ENCODE results near the gene RNF115.
"Not testable (repeated sequence)": the region's sequence is repeated elsewhere in the genome, so short reads cannot be mapped to it uniquely, and the experiment has no call there.

Gene RNF115

DNA sequence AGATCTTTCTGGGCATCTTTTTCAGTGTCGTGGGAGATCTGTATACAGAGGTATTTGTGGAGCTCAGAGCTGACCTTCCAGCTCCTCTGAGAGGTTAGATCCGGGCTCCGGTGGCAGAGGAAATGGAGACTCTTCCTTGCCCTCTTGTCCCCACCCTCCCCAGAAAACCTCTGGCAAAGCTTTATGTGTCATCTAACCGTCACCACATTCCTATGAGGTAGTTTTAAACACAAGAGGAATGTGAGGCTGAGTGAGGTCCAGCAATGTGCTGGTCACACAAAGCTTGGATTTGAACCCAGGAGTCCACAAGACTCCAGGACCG is 103.4 kb downstream of the RNF115 start:
- TF ChIP-seq, protein P1, sequence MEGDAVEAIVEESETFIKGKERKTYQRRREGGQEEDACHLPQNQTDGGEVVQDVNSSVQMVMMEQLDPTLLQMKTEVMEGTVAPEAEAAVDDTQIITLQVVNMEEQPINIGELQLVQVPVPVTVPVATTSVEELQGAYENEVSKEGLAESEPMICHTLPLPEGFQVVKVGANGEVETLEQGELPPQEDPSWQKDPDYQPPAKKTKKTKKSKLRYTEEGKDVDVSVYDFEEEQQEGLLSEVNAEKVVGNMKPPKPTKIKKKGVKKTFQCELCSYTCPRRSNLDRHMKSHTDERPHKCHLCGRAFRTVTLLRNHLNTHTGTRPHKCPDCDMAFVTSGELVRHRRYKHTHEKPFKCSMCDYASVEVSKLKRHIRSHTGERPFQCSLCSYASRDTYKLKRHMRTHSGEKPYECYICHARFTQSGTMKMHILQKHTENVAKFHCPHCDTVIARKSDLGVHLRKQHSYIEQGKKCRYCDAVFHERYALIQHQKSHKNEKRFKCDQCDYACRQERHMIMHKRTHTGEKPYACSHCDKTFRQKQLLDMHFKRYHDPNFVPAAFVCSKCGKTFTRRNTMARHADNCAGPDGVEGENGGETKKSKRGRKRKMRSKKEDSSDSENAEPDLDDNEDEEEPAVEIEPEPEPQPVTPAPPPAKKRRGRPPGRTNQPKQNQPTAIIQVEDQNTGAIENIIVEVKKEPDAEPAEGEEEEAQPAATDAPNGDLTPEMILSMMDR (IDR thresholded peaks at IDR 0.05; ENCODE audit: borderline replicate concordance, insufficient read depth, low read depth, low read length) = no peak

DNA sequence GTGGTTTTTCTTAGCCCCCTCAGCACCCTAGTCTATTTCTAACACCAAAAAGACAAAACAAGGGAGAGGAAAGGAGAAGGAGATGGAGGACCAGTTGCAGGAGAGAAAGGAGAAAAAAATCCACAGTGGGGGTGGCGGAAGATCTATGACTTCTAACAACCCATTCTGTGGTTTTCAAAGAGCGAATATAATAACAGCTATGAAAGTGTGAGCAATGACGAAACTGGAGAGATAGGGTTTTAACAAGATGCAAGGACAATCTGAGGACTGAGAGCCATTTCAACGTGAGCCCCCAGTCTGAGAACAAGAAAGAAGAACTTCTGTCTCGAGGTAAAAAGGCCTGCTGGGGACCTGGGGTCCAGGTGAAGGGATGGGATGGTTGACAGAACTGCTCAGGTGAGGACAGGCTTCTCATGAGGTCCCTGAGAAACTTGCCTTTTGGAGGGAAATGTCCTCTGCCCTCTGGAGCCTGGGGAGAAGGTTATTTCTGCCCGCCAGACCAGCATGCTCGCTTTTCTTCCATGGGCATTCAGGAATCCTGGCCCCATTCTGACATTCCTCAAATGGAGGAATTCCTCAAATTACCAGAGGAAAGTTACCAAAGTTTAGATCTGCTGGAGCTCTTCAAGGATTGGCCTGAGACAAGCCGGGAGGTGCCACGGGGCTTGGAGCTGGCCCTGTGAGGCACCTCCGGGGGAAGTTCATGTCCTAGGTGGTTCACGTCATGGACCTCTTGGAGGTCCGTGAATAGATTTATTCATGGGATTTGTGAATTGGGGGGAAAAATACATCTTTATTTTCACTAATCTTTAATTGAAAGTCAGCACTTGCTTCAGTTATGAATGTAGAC is 104.4 kb downstream of the RNF115 start, which contains the start of gene CD160:
CD160 (plus strand) TSS at position 270 of the 850 bp plus-strand sequence. CDS start 8,829 bp downstream, outside the sequence.
- H3K4me3 ChIP-seq (ENCODE audit: low read depth, low read length) = no peak within 1 kb of the TSS
- TF ChIP-seq, protein P1 (IDR thresholded peaks at IDR 0.05; ENCODE audit: borderline replicate concordance, insufficient read depth, low read depth, low read length) = no peak

More for the DNA sequence above, 103.4 kb downstream of the RNF115 start:
- H3K4me3 ChIP-seq (ENCODE audit: low read depth, low read length) = no peak overlapping the region

DNA sequence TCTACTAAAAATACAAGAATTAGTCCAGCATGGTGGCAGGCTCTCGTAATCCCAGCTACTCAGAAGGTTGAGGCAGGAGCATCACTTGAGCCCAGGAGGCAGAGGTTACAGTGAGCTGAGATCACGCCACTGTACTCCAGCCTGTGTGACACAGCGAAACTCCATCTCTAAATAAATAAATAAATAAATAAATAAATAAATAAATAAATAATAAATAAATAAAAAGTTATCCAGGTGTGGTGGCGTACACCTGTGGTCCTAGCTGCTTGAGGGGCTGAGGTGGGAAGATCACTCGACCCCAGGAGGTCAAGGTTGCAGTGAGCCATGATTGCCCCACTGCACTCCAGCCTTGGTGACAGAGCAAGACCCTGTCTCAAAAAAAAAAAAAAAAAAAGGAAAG is 105.4 kb downstream of the RNF115 start:
- not testable (repeated sequence) for H3K4me3 ChIP-seq (ENCODE audit: low read depth, low read length)

GRCh38 chr1:145717833-145718232 is 106.1 kb downstream of the RNF115 start:
- TF ChIP-seq, protein P1 (IDR thresholded peaks at IDR 0.05; ENCODE audit: borderline replicate concordance, insufficient read depth, low read depth, low read length) = no peak
- H3K4me3 ChIP-seq (ENCODE audit: low read depth, low read length) = no peak overlapping the region

DNA sequence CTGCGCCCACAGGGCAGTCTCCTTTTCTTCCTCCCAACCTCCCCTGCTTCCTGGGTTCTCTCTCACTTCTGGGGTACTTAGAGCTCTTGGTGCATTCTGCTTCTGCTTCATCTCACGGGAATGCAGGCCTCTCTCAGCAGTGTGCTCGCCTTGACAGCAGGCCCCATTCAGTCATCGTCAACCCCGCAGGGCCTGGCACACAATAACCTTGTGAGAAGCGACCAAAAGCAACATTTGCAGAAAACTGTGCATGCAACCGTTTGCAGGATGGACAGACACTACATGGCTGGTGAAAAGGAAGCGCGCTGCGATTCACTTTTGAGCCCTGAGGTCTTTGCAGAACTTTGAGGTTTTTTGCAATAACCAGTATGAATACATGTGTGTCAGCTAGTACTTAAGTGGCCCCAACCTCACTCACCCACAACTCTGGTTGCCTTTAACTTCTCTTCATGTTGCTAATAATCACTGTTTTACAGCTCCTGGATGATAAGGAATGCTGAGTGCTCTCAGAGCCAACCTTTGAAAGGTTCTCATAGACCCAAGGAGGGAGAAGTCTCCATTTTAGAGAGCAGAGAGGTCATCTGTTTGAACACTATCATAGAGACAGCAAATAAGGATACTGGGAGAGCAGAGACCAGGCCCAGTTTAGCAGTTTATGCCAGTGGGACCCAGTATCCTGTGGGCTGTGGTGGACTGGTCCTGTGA is 107.1 kb downstream of the RNF115 start:
- no peak overlapping the region for H3K4me3 ChIP-seq (ENCODE audit: low read depth, low read length)
- TF ChIP-seq, protein P1 (IDR thresholded peaks at IDR 0.05; ENCODE audit: borderline replicate concordance, insufficient read depth, low read depth, low read length) = no peak

- H3K4me3 ChIP-seq (ENCODE audit: low read depth, low read length) = no peak overlapping the region
- TF ChIP-seq, protein P1 (IDR thresholded peaks at IDR 0.05; ENCODE audit: borderline replicate concordance, insufficient read depth, low read depth, low read length) = no peak
Measured at GRCh38 chr1:145714524-145715111, 109.3 kb downstream of the RNF115 start.

DNA sequence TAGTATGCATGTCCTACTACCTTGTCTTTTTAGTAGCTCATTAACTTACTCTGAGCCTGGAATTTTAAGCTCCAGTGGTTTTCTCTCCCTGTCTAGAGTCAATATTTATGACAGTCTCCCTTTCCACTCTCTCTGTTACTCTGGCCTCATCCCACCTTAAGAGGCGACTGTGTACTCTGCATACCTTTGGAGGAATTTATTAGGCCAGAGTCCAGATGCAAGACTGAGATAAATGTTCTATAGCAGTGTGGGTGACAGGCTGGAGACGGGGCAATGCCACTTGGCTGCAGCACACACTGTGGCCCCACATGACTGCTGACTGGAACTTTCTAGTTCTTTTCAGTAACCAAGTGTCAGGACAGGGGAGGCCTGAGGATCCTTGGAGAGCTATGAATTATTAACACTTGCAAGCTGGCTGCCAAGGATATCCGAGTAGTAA is 112.7 kb downstream of the RNF115 start:
- no peak overlapping the region for H3K4me3 ChIP-seq (ENCODE audit: low read depth, low read length)
- TF ChIP-seq, protein P1 (IDR thresholded peaks at IDR 0.05; ENCODE audit: borderline replicate concordance, insufficient read depth, low read depth, low read length) = no peak
